CD4-positive, alpha-beta memory T cell (primary cell): ENCODE data around the gene SLC35A2. TPM values are rescaled to one million over a fixed set of nuclear protein-coding genes. Genes with fewer than 3 reads are reported as not detected.

Source experiments
- CTCF ChIA-PET: fragments of 350-600 bp; sonication (Branson Sonifier 250); formaldehyde crosslinking; loops from one replicate; lab custom pipeline; 2021; ENCODE audit warnings: inconsistent platforms; ENCODE audit not compliant: partially characterized antibody; lab: Charles Lee
- POLR2A ChIA-PET: fragments of 350-600 bp; sonication (Branson Sonifier 250); formaldehyde crosslinking; loops from one replicate; lab custom pipeline; 2021; ENCODE audit not compliant: partially characterized antibody; lab: Charles Lee
- DNase-seq, 5 donors: peaks; one replicate each; pipeline versions ENCODE4 v3.0.0 to v3.0.0-alpha.2; 2020 to 2022; ENCODE audit warnings: mixed read lengths in 1 of 5
- H3K27ac ChIP-seq: one replicate; pipeline ENCODE4 v1.7.0; 2013; ENCODE audit warnings: low read depth, low read length
- H3K27me3 ChIP-seq: 2 replicates; pipeline ENCODE4 v1.7.0; 2013; ENCODE audit warnings: mild to moderate bottlenecking, low read length, moderate library complexity; ENCODE audit not compliant: insufficient read depth
- H3K36me3 ChIP-seq: 2 replicates; pipeline ENCODE4 v1.7.0; 2013; ENCODE audit warnings: mild to moderate bottlenecking, low read length, moderate library complexity; ENCODE audit not compliant: insufficient read depth
- H3K4me1 ChIP-seq: 2 replicates; pipeline ENCODE4 v1.7.0; 2013; ENCODE audit warnings: mild to moderate bottlenecking, low read length, moderate library complexity; ENCODE audit not compliant: insufficient read depth
- H3K4me3 ChIP-seq, 2 donors: one replicate each; pipeline ENCODE4 v1.7.0; 2013; ENCODE audit warnings: low read length in 2 of 2, mild to moderate bottlenecking in 1 of 2
- H3K9me3 ChIP-seq, 2 donors: one replicate each; pipeline ENCODE4 v1.7.0; 2013; ENCODE audit warnings: low read length in 2 of 2, control low read depth in 1 of 2; ENCODE audit not compliant: control insufficient read depth in 1 of 2
- H3K27ac Mint-ChIP-seq, 7 donors: one replicate each; pipeline ENCODE4 v1.8.0; 2020 to 2021; ENCODE audit warnings: mixed read lengths in 7 of 7, mild to moderate bottlenecking in 6 of 7, inconsistent platforms in 3 of 7, moderate library complexity in 3 of 7
- H3K27me3 Mint-ChIP-seq, 2 donors: one replicate each; pipeline ENCODE4 v1.8.0; 2020 to 2021; ENCODE audit warnings: mixed read lengths in 2 of 2
- H3K36me3 Mint-ChIP-seq, 2 donors: one replicate each; pipeline ENCODE4 v1.8.0; 2020 to 2021; ENCODE audit warnings: mixed read lengths in 2 of 2, inconsistent platforms in 1 of 2, mild to moderate bottlenecking in 1 of 2
- H3K4me1 Mint-ChIP-seq, 4 donors: one replicate each; pipeline ENCODE4 v1.8.0; 2020 to 2021; ENCODE audit warnings: mixed read lengths in 4 of 4, mild to moderate bottlenecking in 1 of 4
- H3K4me3 Mint-ChIP-seq, 8 donors: one replicate each; pipeline ENCODE4 v1.8.0; 2020 to 2021; ENCODE audit warnings: mixed read lengths in 8 of 8, mild to moderate bottlenecking in 7 of 8, moderate library complexity in 6 of 8, inconsistent platforms in 3 of 8
- H3K9me3 Mint-ChIP-seq, 8 donors: one replicate each; pipeline ENCODE4 v1.8.0; 2020 to 2021; ENCODE audit warnings: mixed read lengths in 8 of 8, mild to moderate bottlenecking in 5 of 8, inconsistent platforms in 3 of 8, moderate library complexity in 1 of 8
- intact Hi-C: fragments of 100-400 bp; cut with micrococcal nuclease; formaldehyde crosslinking; loops from one replicate; pipeline ENCODE4 v1.15.1; 2023
- polyA plus RNA-seq, 2 donors: library from polyadenylated mRNA; unstranded; fragments of 300-500 nt; fragmentation: Illumina TruSeq; gene quantifications; one replicate each; pipeline ENCODE4 v1.2.3, GENCODE V29; 2021
- total RNA-seq, 2 experiments: library from RNA; stranded (reverse); gene quantifications; one replicate each; pipeline ENCODE4 v1.2.3, GENCODE V29; 2021

The SLC35A2 gene
- total RNA-seq (10 to 100 TPM; 13.8 to 15.8 TPM), polyA plus RNA-seq (10 to 100 TPM; 11.8 to 14.4 TPM)

- peaks cover 39 to 58% of the 10 kb centered on the region in 2 donors for H3K36me3 Mint-ChIP-seq
Observed at GRCh38 chrX:48911412-48912182, at the start of gene SLC35A2. Gene SLC35A2 (minus strand): TSS chrX:48911646. CDS start chrX:48911636, 10 bp downstream.

GRCh38 chrX:48960291-48960690 is 48.8 kb upstream of the SLC35A2 start:
- ChIA-PET CTCF (interaction anchor here (1.5 kb wide), 1 partner anchor 13 kb away, joined by 9 read pairs; no protein-coding TSS in a partner anchor), POLR2A (no interaction called here)
- Mint-ChIP-seq H3K36me3 (peaks cover 0 to 20% of the 10 kb centered on the region in 2 donors), H3K27ac (peak overlapping the region in 6 of 7 donors; percentile 9 to 100 (median 74)), H3K9me3 (peaks cover 0 to 4% (median 0%) of the 10 kb centered on the region in 8 donors), H3K4me1 (peaks cover 9 to 42% (median 19%) of the 10 kb centered on the region in 4 donors), H3K27me3 (no peaks in the 10 kb centered on the region), H3K4me3 (peak overlapping the region in 4 of 8 donors; percentile 4 to 67 (median 22))
- intact Hi-C loops, result no loop called here
- peaks cover 4% of the 10 kb centered on the region for H3K36me3 ChIP-seq
- H3K4me1 ChIP-seq, result peaks cover 27% of the 10 kb centered on the region
- H3K27me3 ChIP-seq, result no peaks in the 10 kb centered on the region
- H3K9me3 ChIP-seq, result no peaks in the 10 kb centered on the region
- H3K4me3 ChIP-seq, result no peak overlapping the region
- no peak overlapping the region for H3K27ac ChIP-seq
- no peak for DNase-seq

More at GRCh38 chrX:48911412-48912182, at the start of gene SLC35A2:
- H3K27ac ChIP-seq, result peak within 1 kb of the TSS; percentile 76
- H3K36me3 ChIP-seq, result peaks cover 39% of the 10 kb centered on the region
- Mint-ChIP-seq H3K4me3 (peak within 1 kb of the TSS; percentile 85 to 96 (median 92)), H3K27ac (peak within 1 kb of the TSS; percentile 93 to 100 (median 98)), H3K4me1 (peaks cover 26 to 62% (median 43%) of the 10 kb centered on the region in 4 donors), H3K9me3 (peaks cover 0 to 13% (median 0%) of the 10 kb centered on the region in 8 donors), H3K27me3 (no peaks in the 10 kb centered on the region)
- intact Hi-C loops, result loop anchor here (1.0 kb wide), 3 partner anchors 13 to 263 kb away; no protein-coding TSS in a partner anchor
- H3K4me1 ChIP-seq, result peaks cover 58% of the 10 kb centered on the region
- ChIA-PET CTCF (interaction anchor here (0.7 to 1.7 kb wide), 7 partner anchors 15 to 263 kb away, joined by 3 to 9 read pairs (median 6); no protein-coding TSS in a partner anchor), POLR2A (interaction anchor here (0.7 to 2.9 kb wide), 24 partner anchors 8 to 263 kb away, joined by 3 to 86 read pairs (median 5); partner anchors contain the start of genes HDAC6, OTUD5, PQBP1 and TFE3)
- no peaks in the 10 kb centered on the region for H3K9me3 ChIP-seq
- peak within 1 kb of the TSS; percentile 47 to 74 for H3K4me3 ChIP-seq
- no peaks in the 10 kb centered on the region for H3K27me3 ChIP-seq
- DNase-seq, result peak; percentile 89 to 92 (median 90)

GRCh38 chrX:48958635-48959094 is 47.2 kb upstream of the SLC35A2 start:
- H3K27ac Mint-ChIP-seq, result peak overlapping the region; percentile 98 to 100 (median 100)
- Histone ChIP-seq H3K27ac (peak overlapping the region; percentile 98), H3K27me3 (no peaks in the 10 kb centered on the region), H3K4me3 (peak overlapping the region; percentile 23 to 75), H3K4me1 (peaks cover 43% of the 10 kb centered on the region), H3K36me3 (peaks cover 4% of the 10 kb centered on the region), H3K9me3 (no peaks in the 10 kb centered on the region)
- peak overlapping the region; percentile 96 to 99 (median 98) for H3K4me3 Mint-ChIP-seq
- peaks cover 0 to 4% (median 0%) of the 10 kb centered on the region in 8 donors for H3K9me3 Mint-ChIP-seq
- no peaks in the 10 kb centered on the region for H3K27me3 Mint-ChIP-seq
- peaks cover 6 to 29% of the 10 kb centered on the region in 2 donors for H3K36me3 Mint-ChIP-seq
- POLR2A ChIA-PET, result interaction anchor here (0.6 to 5.9 kb wide), 31 partner anchors 14 to 938 kb away, joined by 3 to 99 read pairs (median 5); partner anchors contain the start of genes GRIPAP1, HDAC6, KCND1 and PIM2
- DNase-seq, result peak in 1 of 5 donors; percentile 54
- H3K4me1 Mint-ChIP-seq, result peaks cover 11 to 58% (median 32%) of the 10 kb centered on the region in 4 donors
- intact Hi-C loops, result loop anchor here (1.0 to 5.0 kb wide), 8 partner anchors 39 to 361 kb away; partner anchors contain the start of genes GPKOW, GRIPAP1, MAGIX and PIM2
- CTCF ChIA-PET, result interaction anchor here (1.0 to 1.6 kb wide), 7 partner anchors 13 to 234 kb away, joined by 3 to 7 read pairs (median 5); partner anchors contain the start of genes GRIPAP1 and TFE3

GRCh38 chrX:48957827-48958634 is 46.6 kb upstream of the SLC35A2 start:
- H3K9me3 ChIP-seq, result no peaks in the 10 kb centered on the region
- peaks cover 4% of the 10 kb centered on the region for H3K36me3 ChIP-seq
- H3K27me3 Mint-ChIP-seq, result no peaks in the 10 kb centered on the region
- POLR2A ChIA-PET, result interaction anchor here (0.6 to 5.9 kb wide), 36 partner anchors 12 to 937 kb away, joined by 3 to 99 read pairs (median 5); partner anchors contain the start of genes GRIPAP1, HDAC6, KCND1 and PIM2
- peak overlapping the region; percentile 47 to 75 for H3K4me3 ChIP-seq
- peaks cover 0 to 4% (median 0%) of the 10 kb centered on the region in 8 donors for H3K9me3 Mint-ChIP-seq
- intact Hi-C loops, result loop anchor here (1.0 to 5.0 kb wide), 9 partner anchors 19 to 361 kb away; partner anchors contain the start of genes GPKOW, GRIPAP1, MAGIX and PIM2
- peak overlapping the region; percentile 98 for H3K27ac ChIP-seq
- H3K4me1 Mint-ChIP-seq, result peaks cover 14 to 64% (median 38%) of the 10 kb centered on the region in 4 donors
- H3K36me3 Mint-ChIP-seq, result peaks cover 6 to 29% of the 10 kb centered on the region in 2 donors
- CTCF ChIA-PET, result interaction anchor here (1.0 to 1.6 kb wide), 7 partner anchors 12 to 235 kb away, joined by 3 to 7 read pairs (median 5); partner anchors contain the start of genes GRIPAP1 and TFE3
- peak overlapping the region; percentile 96 to 99 (median 98) for H3K4me3 Mint-ChIP-seq
- H3K27me3 ChIP-seq, result no peaks in the 10 kb centered on the region
- H3K4me1 ChIP-seq, result peaks cover 49% of the 10 kb centered on the region
- H3K27ac Mint-ChIP-seq, result peak overlapping the region; percentile 98 to 100 (median 100)
- DNase-seq, result peak; percentile 92 to 98 (median 96)

- H3K4me3 ChIP-seq, result peak within 1 kb of the TSS; percentile 57 to 75
- H3K9me3 Mint-ChIP-seq, result peaks cover 0 to 4% (median 0%) of the 10 kb centered on the region in 8 donors
- H3K27ac ChIP-seq, result peak within 1 kb of the TSS; percentile 98
- H3K27ac Mint-ChIP-seq, result peak within 1 kb of the TSS; percentile 98 to 100 (median 100)
- no peaks in the 10 kb centered on the region for H3K9me3 ChIP-seq
- peak in 1 of 5 donors; percentile 85 for DNase-seq
- ChIA-PET CTCF (interaction anchor here (1.0 to 1.6 kb wide), 4 partner anchors 20 to 309 kb away, joined by 3 to 7 read pairs (median 5); partner anchors contain the start of gene TFE3), POLR2A (interaction anchor here (0.8 to 5.9 kb wide), 19 partner anchors 11 to 418 kb away, joined by 3 to 99 read pairs (median 9); partner anchors contain the start of genes GRIPAP1, KCND1, PIM2 and PLP2)
- peaks cover 18 to 70% (median 43%) of the 10 kb centered on the region in 4 donors for H3K4me1 Mint-ChIP-seq
- intact Hi-C loops, result loop anchor here (2.0 to 5.0 kb wide), 3 partner anchors 19 to 205 kb away; partner anchors contain the start of genes GPKOW and MAGIX
- peaks cover 4% of the 10 kb centered on the region for H3K36me3 ChIP-seq
- H3K27me3 ChIP-seq, result no peaks in the 10 kb centered on the region
- peak within 1 kb of the TSS; percentile 96 to 99 (median 98) for H3K4me3 Mint-ChIP-seq
- peaks cover 6 to 31% of the 10 kb centered on the region in 2 donors for H3K36me3 Mint-ChIP-seq
- peaks cover 55% of the 10 kb centered on the region for H3K4me1 ChIP-seq
- H3K27me3 Mint-ChIP-seq, result no peaks in the 10 kb centered on the region
Observed at GRCh38 chrX:48957477-48957826, 46.0 kb upstream of the SLC35A2 start, which contains the start of gene OTUD5. Gene OTUD5 (minus strand): TSS chrX:48957607. CDS start chrX:48957570, 37 bp downstream.
